HPDE6-E6E7 (cell line): ENCODE results near the gene MCM3AP.
"Not testable (repeated sequence)": the region's sequence is repeated elsewhere in the genome, so short reads cannot be mapped to it uniquely, and the experiment has no call there.

Experiments
- DNase-seq: peaks from one replicate; pipeline ENCODE4 v3.0.0; 2011; ENCODE audit warnings: missing footprints; ENCODE audit errors: extremely low spot score

MCM3AP gene

GRCh38 chr21:46205166-46205565, 80.2 kb downstream of the MCM3AP start:
- DNase-seq, result no peak

GRCh38 chr21:46203203-46203600, 82.2 kb downstream of the MCM3AP start:
- DNase-seq, result no peak

DNA sequence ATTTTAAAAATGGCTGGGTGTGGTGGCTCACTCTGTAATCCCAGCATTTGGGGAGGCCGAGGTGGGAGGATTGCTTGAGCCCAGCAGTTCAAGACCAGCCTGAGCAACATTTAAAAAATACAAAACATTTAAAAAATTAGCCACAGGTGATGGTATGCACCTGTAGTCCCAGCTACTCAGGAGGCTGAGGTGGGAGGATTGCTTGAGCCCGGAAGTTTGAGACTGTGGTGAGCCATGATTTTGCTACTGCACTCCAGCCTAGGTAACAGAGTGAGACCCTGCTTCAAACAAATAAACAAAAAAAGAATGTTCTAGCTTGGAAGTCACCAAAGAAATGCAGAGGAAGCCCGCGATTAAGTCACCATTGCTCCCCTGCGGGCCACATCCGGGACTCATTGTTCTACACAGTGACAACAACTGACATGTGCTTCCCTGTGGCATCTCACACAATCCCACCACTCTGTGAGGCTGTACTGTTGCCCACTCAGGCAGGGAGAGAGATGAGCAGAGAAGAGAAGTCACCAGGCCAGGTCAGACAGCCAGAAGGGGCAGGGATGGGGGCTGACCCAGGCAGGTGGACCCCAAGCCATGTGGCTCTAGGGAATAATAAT, 82.7 kb downstream of the MCM3AP start:
- no peak for DNase-seq

DNA sequence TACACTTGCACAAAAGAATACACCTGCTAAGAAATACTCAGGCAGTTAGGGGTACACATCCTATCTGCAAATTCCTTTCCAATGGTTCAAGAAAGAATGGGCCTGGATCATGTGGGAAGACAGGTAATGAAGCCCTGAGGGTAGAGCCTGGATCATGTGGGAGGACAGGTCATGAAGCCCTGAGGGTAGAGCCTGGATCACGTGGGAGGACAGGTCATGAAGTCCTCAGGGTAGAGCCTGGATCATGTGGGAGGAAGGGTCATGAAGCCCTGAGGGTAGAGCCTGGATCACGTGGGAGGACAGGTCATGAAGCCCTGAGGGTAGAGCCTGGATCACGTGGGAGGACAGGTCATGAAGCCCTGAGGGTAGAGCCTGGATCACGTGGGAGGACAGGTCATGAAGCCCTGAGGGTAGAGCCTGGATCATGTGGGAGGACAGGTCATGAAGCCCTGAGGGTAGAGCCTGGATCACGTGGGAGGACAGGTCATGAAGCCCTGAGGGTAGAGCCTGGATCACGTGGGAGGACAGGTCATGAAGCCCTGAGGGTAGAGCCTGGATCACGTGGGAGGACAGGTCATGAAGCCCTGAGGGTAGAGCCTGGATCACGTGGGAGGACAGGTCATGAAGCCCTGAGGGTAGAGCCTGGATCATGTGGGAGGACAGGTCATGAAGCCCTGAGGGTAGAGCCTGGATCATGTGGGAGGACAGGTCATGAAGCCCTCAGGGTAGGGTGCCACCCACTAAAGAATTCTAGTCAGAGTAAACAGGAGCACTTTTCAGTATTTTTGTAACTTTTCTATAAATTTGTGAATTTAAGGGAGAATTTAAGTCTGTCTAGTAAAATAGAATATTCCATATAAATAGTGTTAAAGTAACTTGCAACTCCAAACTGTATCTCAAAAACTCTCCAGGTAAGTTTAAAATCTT, 84.3 kb downstream of the MCM3AP start:
- DNase-seq, result not testable (repeated sequence)

DNA sequence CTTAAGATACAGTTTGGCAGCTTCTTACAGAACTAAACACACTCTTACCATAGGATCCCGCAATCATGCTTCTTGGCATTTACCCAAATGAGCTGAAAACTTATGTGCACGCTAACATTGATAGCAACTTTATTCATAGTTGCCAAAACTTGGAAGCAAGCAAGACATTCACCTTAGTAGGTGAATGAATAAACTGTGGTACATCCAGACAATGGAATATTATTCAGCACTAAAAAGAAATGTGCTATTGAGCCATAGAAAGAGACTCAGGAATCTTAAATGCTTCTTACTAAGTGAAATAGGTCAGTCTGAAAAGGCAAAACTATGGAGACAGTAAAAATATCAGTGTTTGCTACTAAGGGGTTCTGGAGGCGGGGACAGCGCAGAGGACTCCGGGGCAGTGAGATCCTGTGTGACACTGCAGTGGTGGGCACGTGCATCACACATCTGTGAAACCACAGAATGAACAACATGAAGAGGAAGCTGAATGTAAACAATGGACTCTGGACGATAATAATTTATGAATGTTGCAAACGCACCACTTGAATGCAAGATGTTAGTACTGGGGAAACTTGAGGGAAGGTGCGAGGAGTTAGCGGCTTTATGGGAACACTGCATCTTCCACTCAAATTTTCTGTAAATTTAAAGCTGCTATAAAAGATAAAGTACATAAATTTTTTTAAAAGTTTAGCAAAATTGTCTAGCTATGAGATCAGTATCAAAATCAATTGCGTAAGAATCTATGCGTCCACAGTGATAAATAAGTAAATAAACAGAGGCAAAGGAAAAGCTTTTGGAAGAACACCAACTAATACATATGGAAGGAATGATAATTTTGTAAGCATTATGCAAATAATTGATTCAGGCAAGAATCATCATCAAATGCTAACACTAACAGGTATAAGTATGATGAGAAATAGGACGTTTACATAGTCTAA, 85.7 kb downstream of the MCM3AP start:
- DNase-seq, result no peak

GRCh38 chr21:46196733-46197132, 88.7 kb downstream of the MCM3AP start:
- DNase-seq, result no peak

GRCh38 chr21:46195595-46196195, 89.7 kb downstream of the MCM3AP start:
- DNase-seq, result no peak

- DNase-seq, result no peak
Measured at GRCh38 chr21:46194374-46195334, 90.8 kb downstream of the MCM3AP start.

DNA sequence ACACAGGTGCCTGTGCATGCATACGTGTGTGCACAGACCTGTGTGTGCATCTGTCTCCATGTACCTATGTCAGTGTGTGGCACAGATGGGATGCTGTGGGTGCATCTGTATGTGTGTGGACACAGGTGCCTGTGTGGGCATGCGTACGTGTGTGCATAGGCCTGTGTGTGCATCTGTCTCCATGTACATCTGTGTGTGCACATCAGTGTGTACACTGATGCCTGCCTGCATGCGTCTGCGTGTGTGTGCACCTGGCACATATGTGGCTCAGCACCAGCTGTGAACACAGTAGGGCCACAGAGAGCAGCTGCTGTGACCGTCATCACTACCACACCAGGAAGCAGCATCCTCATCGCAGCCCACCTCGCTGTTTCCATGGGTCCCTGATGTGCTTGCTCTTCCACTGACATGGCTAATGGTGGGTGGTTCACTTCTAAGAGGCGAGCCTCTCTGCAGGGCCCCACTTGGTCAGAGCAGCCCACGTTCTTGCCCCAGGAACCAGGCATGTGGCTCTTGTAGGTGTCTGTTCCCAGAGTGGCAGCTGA, 91.5 kb downstream of the MCM3AP start:
- no peak for DNase-seq

- DNase-seq, result no peak
Measured at GRCh38 chr21:46191686-46192575, 93.5 kb downstream of the MCM3AP start.

GRCh38 chr21:46191257-46191685, 94.1 kb downstream of the MCM3AP start:
- peak; percentile 35 for DNase-seq

GRCh38 chr21:46190491-46191131, 94.8 kb downstream of the MCM3AP start:
- no peak for DNase-seq

- no peak for DNase-seq
Measured at GRCh38 chr21:46189959-46190490, 95.4 kb downstream of the MCM3AP start.

DNA sequence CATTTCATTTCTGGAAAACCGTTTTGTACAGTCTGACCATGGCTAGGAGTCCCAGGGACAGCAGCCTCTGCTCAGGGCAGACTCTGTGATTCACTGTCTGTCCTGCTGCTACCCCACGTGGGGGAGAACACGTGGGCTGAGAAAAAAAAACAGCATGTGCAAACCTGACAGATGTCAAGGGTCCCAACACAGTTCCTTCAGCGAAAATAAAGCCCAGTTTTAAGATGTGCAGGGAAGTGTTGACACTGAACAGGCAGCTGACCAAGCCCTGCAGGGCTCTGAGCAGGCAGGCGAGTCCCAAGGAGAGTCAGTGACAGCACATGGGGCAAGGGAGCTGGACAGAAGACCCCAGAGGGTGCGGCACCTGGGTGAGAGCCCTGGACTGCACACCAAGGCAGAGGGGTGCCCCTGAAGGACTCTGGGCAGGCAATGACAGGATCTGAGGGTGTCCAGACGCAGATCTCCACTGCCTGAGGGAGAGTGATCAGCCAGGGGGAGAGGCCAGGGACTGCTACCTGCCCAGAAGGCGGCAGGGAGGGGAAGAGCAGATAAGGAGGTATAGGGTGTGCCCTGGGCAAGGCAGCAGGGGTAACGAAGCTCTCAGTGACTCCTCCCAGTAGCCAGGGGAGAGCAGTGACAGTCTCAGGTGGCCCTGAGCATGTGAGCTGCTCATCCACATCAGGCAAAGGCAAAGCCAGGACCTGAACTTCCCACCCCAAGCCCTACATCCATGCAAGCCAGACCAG, 96.0 kb downstream of the MCM3AP start:
- DNase-seq, result no peak

DNA sequence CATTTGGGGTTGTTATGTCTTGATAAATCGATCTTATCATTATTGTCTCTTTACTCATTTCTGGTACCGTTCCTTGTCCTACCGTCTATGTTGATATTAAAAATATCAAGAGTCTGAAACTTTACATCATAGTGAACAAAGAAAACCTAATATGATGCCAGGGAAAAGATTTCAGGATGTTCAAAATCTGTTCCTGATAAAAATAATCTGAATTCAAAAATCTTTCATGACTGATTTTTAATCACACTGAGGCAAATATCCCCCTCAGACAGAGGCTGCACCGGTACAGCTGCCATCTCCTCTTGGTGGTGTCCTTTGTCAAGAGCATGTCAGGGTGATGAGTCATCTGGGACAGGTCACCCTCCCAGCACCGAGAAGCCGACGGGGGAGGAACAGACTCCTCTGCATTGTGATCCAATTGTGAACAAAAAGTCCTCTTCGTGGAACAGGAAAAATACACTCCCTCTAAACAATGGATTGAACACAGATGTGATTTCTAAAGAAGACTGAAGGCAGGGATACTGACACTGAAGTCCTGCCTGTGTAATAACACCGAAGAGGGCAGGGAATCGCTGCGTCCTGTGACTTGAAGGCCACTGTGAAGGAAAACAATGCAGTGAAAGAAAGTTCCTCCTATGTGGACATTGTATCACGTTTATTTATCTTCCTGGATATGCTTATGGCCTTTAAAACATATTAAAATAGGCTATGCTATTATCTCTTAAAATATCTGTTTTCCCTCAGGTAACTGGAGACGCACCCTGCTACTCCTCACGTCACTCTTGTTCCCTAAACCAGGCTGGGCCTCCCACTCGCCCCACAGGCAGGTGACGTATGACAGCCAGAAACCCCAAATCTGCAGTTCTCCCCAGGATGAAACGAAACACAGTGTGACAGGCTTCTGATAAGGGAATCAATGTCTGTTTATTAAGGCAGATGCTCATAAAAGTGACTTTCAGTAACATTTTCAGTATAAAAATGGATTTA, 96.9 kb downstream of the MCM3AP start:
- peak; percentile 26 for DNase-seq

GRCh38 chr21:46187814-46188213, 97.6 kb downstream of the MCM3AP start:
- DNase-seq, result no peak
